CD1c-positive myeloid dendritic cell (primary cell): ENCODE data around the gene POLN.
"Not testable (repeated sequence)": the region's sequence is repeated elsewhere in the genome, so short reads cannot be mapped to it uniquely, and the experiment has no call there.

ENCODE experiments used
- DNase-seq: peaks from one replicate; pipeline ENCODE4 v3.0.0-alpha.2; 2016; ENCODE audit errors: extremely low spot score

The POLN gene

GRCh38 chr4:2220016-2220630, 21.8 kb downstream of the POLN start:
- peak; percentile 74 for DNase-seq

GRCh38 chr4:2219233-2219760, 22.6 kb downstream of the POLN start:
- no peak for DNase-seq

GRCh38 chr4:2218436-2218835, 23.5 kb downstream of the POLN start:
- DNase-seq: no peak

- no peak for DNase-seq
These were observed 24.2 kb downstream of the POLN start for GRCh38 chr4:2217726-2218125.

GRCh38 chr4:2212831-2213230, 29.1 kb downstream of the POLN start:
- no peak for DNase-seq

- DNase-seq: not testable (repeated sequence)
These were observed 39.1 kb downstream of the POLN start for GRCh38 chr4:2202789-2203188.

GRCh38 chr4:2194496-2194895, 47.4 kb downstream of the POLN start:
- no peak for DNase-seq

GRCh38 chr4:2193326-2193725, 48.6 kb downstream of the POLN start:
- DNase-seq: no peak

GRCh38 chr4:2186865-2187172, 55.1 kb downstream of the POLN start:
- DNase-seq: no peak

GRCh38 chr4:2186133-2186864, 55.6 kb downstream of the POLN start:
- no peak for DNase-seq

GRCh38 chr4:2183394-2183793, 58.5 kb downstream of the POLN start:
- no peak for DNase-seq

- peak; percentile 39 for DNase-seq
These were observed 58.9 kb downstream of the POLN start for GRCh38 chr4:2182994-2183393.

- no peak for DNase-seq
These were observed 61.5 kb downstream of the POLN start for GRCh38 chr4:2180410-2180809.

- DNase-seq: no peak
These were observed 62.2 kb downstream of the POLN start for GRCh38 chr4:2179717-2180116.

- DNase-seq: no peak
These were observed 62.9 kb downstream of the POLN start for GRCh38 chr4:2178986-2179385.

- no peak for DNase-seq
These were observed 64.4 kb downstream of the POLN start for GRCh38 chr4:2177443-2178093.

- no peak for DNase-seq
These were observed 65.8 kb downstream of the POLN start for GRCh38 chr4:2175990-2176698.

- no peak for DNase-seq
These were observed 67.9 kb downstream of the POLN start for GRCh38 chr4:2174061-2174460.

GRCh38 chr4:2172627-2173231, 69.2 kb downstream of the POLN start:
- DNase-seq: no peak

- DNase-seq: peak; percentile 67
These were observed 69.8 kb downstream of the POLN start for GRCh38 chr4:2172161-2172560.

GRCh38 chr4:2168469-2169319, 73.2 kb downstream of the POLN start:
- DNase-seq: no peak
